DND-41 (cell line): Measurements from ENCODE around the gene HLA-E.

ENCODE experiments used
- CTCF ChIP-seq: IDR thresholded peaks from 2 replicates; pipeline ENCODE4 v1.5.1; 2012; ENCODE audit warnings: borderline replicate concordance, low read length, moderate library complexity, mild to moderate bottlenecking; ENCODE audit not compliant: poor library complexity, severe bottlenecking; ENCODE audit errors: extremely low read depth
- EZH2 ChIP-seq: IDR thresholded peaks from 3 replicates; pipeline ENCODE4 v1.6.1; 2012; ENCODE audit warnings: borderline replicate concordance, low read depth, mild to moderate bottlenecking, moderate library complexity, low read length, inconsistent platforms; ENCODE audit not compliant: severe bottlenecking

- TF ChIP-seq CTCF (peak; percentile 12), EZH2 (no peak)
Measured at GRCh38 chr6:30490026-30490876, 942 bp downstream of the HLA-E start.
